NCI-H146 (cell line): Measurements from ENCODE around the gene SETD4.
A peak's percentile ranks its signal among the peaks of the same experiment; 100 is the strongest.

ENCODE experiments used
- DNase-seq: peaks from one replicate; lab custom pipeline; 2025; lab: John Stamatoyannopoulos, UW

SETD4 gene

GRCh38 chr21:36008505-36008904 is 51.8 kb downstream of the SETD4 start:
- no peak for DNase-seq

- no peak for DNase-seq
Measured at GRCh38 chr21:36005879-36006400, 54.4 kb downstream of the SETD4 start.

GRCh38 chr21:36005018-36005417 is 55.3 kb downstream of the SETD4 start:
- DNase-seq = no peak

- no peak for DNase-seq
Measured at GRCh38 chr21:36004441-36004840, 55.9 kb downstream of the SETD4 start.

- DNase-seq = no peak
Measured at GRCh38 chr21:36003776-36004175, 56.5 kb downstream of the SETD4 start.

GRCh38 chr21:35996217-35996616 is 64.1 kb downstream of the SETD4 start:
- no peak for DNase-seq

GRCh38 chr21:35995522-35996088 is 64.7 kb downstream of the SETD4 start:
- no peak for DNase-seq

GRCh38 chr21:35994613-35995012 is 65.7 kb downstream of the SETD4 start:
- DNase-seq = no peak

- DNase-seq = no peak
Measured at GRCh38 chr21:35993875-35994490, 66.3 kb downstream of the SETD4 start.

GRCh38 chr21:35991131-35991530 is 69.2 kb downstream of the SETD4 start:
- no peak for DNase-seq

- DNase-seq = no peak
Measured at GRCh38 chr21:35990609-35991008, 69.7 kb downstream of the SETD4 start.

- no peak for DNase-seq
Measured at GRCh38 chr21:35989138-35989735, 71.1 kb downstream of the SETD4 start.

GRCh38 chr21:35988416-35989137 is 71.7 kb downstream of the SETD4 start:
- DNase-seq = peak; percentile 54

GRCh38 chr21:35987475-35987874 is 72.9 kb downstream of the SETD4 start:
- peak; percentile 14 for DNase-seq

GRCh38 chr21:35984654-35985361 is 75.5 kb downstream of the SETD4 start:
- peak; percentile 10 for DNase-seq
